Activated B cell treated with CpG ODN at 0.5 μM for 24 hours (primary cell): Measurements from ENCODE around the gene ZNF692. TPM values are rescaled to one million over a fixed set of nuclear protein-coding genes. Genes with fewer than 3 reads are reported as not detected.
A peak's percentile ranks its signal among the peaks of the same experiment; 100 is the strongest.

Source experiments
- ATAC-seq: fragments of 200-7000 bp; cut with Tn5 transposase; one replicate; pipeline ENCODE4 v1.10.0; 2021; ENCODE audit warnings: low read depth, mild to moderate bottlenecking, moderate library complexity
- CTCF ChIA-PET: fragments of 350-600 bp; sonication (Branson Sonifier 250); formaldehyde crosslinking; loops from one replicate; lab custom pipeline; 2021; ENCODE audit warnings: antibody characterized with exemption; lab: Charles Lee
- POLR2A ChIA-PET: fragments of 350-600 bp; sonication (Branson Sonifier 250); formaldehyde crosslinking; loops from one replicate; lab custom pipeline; 2021; ENCODE audit warnings: antibody characterized with exemption; lab: Charles Lee
- DNase-seq: peaks from one replicate; pipeline ENCODE4 v3.0.0; 2022
- H3K27ac Mint-ChIP-seq: one replicate; pipeline ENCODE4 v1.8.0; 2020; ENCODE audit warnings: mixed read lengths
- H3K27me3 Mint-ChIP-seq: one replicate; pipeline ENCODE4 v1.8.0; 2021; ENCODE audit warnings: mixed read lengths
- H3K36me3 Mint-ChIP-seq: one replicate; pipeline ENCODE4 v1.8.0; 2021; ENCODE audit warnings: low read depth, mixed read lengths
- H3K4me1 Mint-ChIP-seq: one replicate; pipeline ENCODE4 v1.8.0; 2021; ENCODE audit warnings: mixed read lengths
- H3K4me3 Mint-ChIP-seq: one replicate; pipeline ENCODE4 v1.8.0; 2020; ENCODE audit warnings: mild to moderate bottlenecking, mixed read lengths
- H3K9me3 Mint-ChIP-seq: one replicate; pipeline ENCODE4 v1.8.0; 2020; ENCODE audit warnings: mixed read lengths
- intact Hi-C: fragments of 100-400 bp; cut with micrococcal nuclease; formaldehyde crosslinking; loops from one replicate; pipeline ENCODE4 v1.15.1; 2024
- total RNA-seq: library from RNA; stranded (reverse); gene quantifications from 2 replicates; pipeline ENCODE4 v1.2.3, GENCODE V29; 2022
- TF ChIP-seq, protein P1 (sequence below): fragments of 200-600 bp; IDR thresholded peaks from one replicate; pipeline ENCODE4 v1.8.0; 2022; ENCODE audit warnings: antibody characterized with exemption, mild to moderate bottlenecking

ZNF692 gene
- total RNA-seq, 1 donor from 2014 or later, result 40.3 TPM

GRCh38 chr1:248852481-248853405 is 6.1 kb downstream of the ZNF692 start:
- Mint-ChIP-seq H3K27me3 (no peaks in the 10 kb centered on the region), H3K36me3 (peaks cover 43% of the 10 kb centered on the region), H3K9me3 (no peaks in the 10 kb centered on the region), H3K27ac (no peak overlapping the region), H3K4me1 (peaks cover 17% of the 10 kb centered on the region), H3K4me3 (no peak overlapping the region)
- intact Hi-C loops, result no loop called here
- CTCF ChIA-PET, result no interaction called here
- peak; percentile 64 for ATAC-seq
- POLR2A ChIA-PET, result interaction anchor here (0.5 to 3.7 kb wide), 2 partner anchors 10 to 14 kb away, joined by 3 to 22 read pairs; partner anchors contain the start of gene ZNF672
- TF ChIP-seq, protein P1, sequence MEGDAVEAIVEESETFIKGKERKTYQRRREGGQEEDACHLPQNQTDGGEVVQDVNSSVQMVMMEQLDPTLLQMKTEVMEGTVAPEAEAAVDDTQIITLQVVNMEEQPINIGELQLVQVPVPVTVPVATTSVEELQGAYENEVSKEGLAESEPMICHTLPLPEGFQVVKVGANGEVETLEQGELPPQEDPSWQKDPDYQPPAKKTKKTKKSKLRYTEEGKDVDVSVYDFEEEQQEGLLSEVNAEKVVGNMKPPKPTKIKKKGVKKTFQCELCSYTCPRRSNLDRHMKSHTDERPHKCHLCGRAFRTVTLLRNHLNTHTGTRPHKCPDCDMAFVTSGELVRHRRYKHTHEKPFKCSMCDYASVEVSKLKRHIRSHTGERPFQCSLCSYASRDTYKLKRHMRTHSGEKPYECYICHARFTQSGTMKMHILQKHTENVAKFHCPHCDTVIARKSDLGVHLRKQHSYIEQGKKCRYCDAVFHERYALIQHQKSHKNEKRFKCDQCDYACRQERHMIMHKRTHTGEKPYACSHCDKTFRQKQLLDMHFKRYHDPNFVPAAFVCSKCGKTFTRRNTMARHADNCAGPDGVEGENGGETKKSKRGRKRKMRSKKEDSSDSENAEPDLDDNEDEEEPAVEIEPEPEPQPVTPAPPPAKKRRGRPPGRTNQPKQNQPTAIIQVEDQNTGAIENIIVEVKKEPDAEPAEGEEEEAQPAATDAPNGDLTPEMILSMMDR, result no peak
- no peak for DNase-seq

- ChIA-PET POLR2A (interaction anchor here (3.7 kb wide), 1 partner anchor 13 kb away, joined by 22 read pairs; the partner anchor contains the start of gene ZNF672), CTCF (no interaction called here)
- intact Hi-C loops, result no loop called here
- no peaks in the 10 kb centered on the region for H3K27me3 Mint-ChIP-seq
- H3K9me3 Mint-ChIP-seq, result no peaks in the 10 kb centered on the region
- peak overlapping the region; percentile 15 for H3K27ac Mint-ChIP-seq
- peaks cover 54% of the 10 kb centered on the region for H3K36me3 Mint-ChIP-seq
- ATAC-seq (no peak), DNase-seq (no peak)
- TF ChIP-seq, protein P1, result no peak
- H3K4me3 Mint-ChIP-seq, result no peak overlapping the region
- H3K4me1 Mint-ChIP-seq, result peaks cover 14% of the 10 kb centered on the region
These were observed 7.5 kb downstream of the ZNF692 start for GRCh38 chr1:248851390-248851789.

GRCh38 chr1:248850536-248851251 is 8.2 kb downstream of the ZNF692 start:
- no peaks in the 10 kb centered on the region for H3K9me3 Mint-ChIP-seq
- intact Hi-C loops, result no loop called here
- TF ChIP-seq, protein P1, result no peak
- CTCF ChIA-PET, result no interaction called here
- peaks cover 57% of the 10 kb centered on the region for H3K36me3 Mint-ChIP-seq
- peaks cover 11% of the 10 kb centered on the region for H3K4me1 Mint-ChIP-seq
- DNase-seq (no peak), ATAC-seq (no peak)
- no peak overlapping the region for H3K27ac Mint-ChIP-seq
- POLR2A ChIA-PET, result interaction anchor here (0.6 to 3.7 kb wide), 2 partner anchors 8 to 12 kb away, joined by 5 to 22 read pairs; partner anchors contain the start of genes ZNF672 and ZNF692
- no peak overlapping the region for H3K4me3 Mint-ChIP-seq
- H3K27me3 Mint-ChIP-seq, result no peaks in the 10 kb centered on the region

- intact Hi-C loops, result no loop called here
- no peak for DNase-seq
- peaks cover 11% of the 10 kb centered on the region for H3K4me1 Mint-ChIP-seq
- no peak overlapping the region for H3K27ac Mint-ChIP-seq
- POLR2A ChIA-PET, result interaction anchor here (0.6 to 3.7 kb wide), 2 partner anchors 9 to 11 kb away, joined by 5 to 22 read pairs; partner anchors contain the start of genes ZNF672 and ZNF692
- H3K4me3 Mint-ChIP-seq, result no peak overlapping the region
- no peaks in the 10 kb centered on the region for H3K27me3 Mint-ChIP-seq
- CTCF ChIA-PET, result no interaction called here
- ATAC-seq, result no peak
- H3K36me3 Mint-ChIP-seq, result peaks cover 62% of the 10 kb centered on the region
- no peaks in the 10 kb centered on the region for H3K9me3 Mint-ChIP-seq
- TF ChIP-seq, protein P1, result no peak
These were observed 8.8 kb downstream of the ZNF692 start for GRCh38 chr1:248850124-248850523.
